OCI-LY1 (cell line): Measurements from ENCODE around the gene CC2D2A.

ENCODE experiments used
- EZH2 ChIP-seq: fragments of 200-600 bp; sonication (generic), shearing (Covaris generic); IDR thresholded peaks from 2 replicates; pipeline ENCODE4 v1.8.0; 2017; ENCODE audit warnings: borderline replicate concordance, mixed run types, mild to moderate bottlenecking, antibody characterized with exemption, low read length, moderate library complexity, mixed read lengths
- TF ChIP-seq, protein P1 (sequence below): fragments of 200-600 bp; sonication (generic), shearing (Covaris generic); IDR thresholded peaks from 2 replicates; pipeline ENCODE4 v1.5.1; 2017; ENCODE audit warnings: mild to moderate bottlenecking, antibody characterized with exemption, low read length, moderate library complexity, mixed read lengths

DNA sequence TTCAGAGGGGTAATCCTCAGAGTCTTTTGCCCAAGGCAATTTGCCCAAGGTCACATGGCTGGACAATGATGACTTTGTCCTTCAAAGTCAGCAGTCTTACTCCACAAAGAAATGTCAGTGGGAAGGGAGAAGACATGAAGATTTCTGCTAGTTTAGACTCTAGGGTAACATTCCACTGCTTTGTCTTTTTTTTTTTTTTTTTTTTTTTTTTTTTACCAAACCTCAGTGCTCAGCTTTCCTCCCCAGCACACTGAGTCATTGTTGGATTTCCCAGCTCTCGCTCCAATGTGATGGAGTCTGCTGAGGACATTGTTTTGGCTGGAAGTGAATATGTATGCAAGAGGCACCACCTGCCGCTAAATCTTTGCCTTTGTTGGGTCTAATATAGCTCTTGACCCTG is 49.0 kb upstream of the CC2D2A start:
- TF ChIP-seq, protein P1, sequence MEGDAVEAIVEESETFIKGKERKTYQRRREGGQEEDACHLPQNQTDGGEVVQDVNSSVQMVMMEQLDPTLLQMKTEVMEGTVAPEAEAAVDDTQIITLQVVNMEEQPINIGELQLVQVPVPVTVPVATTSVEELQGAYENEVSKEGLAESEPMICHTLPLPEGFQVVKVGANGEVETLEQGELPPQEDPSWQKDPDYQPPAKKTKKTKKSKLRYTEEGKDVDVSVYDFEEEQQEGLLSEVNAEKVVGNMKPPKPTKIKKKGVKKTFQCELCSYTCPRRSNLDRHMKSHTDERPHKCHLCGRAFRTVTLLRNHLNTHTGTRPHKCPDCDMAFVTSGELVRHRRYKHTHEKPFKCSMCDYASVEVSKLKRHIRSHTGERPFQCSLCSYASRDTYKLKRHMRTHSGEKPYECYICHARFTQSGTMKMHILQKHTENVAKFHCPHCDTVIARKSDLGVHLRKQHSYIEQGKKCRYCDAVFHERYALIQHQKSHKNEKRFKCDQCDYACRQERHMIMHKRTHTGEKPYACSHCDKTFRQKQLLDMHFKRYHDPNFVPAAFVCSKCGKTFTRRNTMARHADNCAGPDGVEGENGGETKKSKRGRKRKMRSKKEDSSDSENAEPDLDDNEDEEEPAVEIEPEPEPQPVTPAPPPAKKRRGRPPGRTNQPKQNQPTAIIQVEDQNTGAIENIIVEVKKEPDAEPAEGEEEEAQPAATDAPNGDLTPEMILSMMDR: no peak
- no peak for TF ChIP-seq EZH2
